SU-DHL-6 (cell line): ENCODE data around the gene EYA3.

Experiments
- H2AFZ ChIP-seq: fragments of 200-600 bp; sonication (generic); 2 replicates; pipeline ENCODE4 v1.6.1; 2014; ENCODE audit warnings: low read depth, mild to moderate bottlenecking, moderate library complexity, mixed read lengths, antibody characterized with exemption, low read length; ENCODE audit not compliant: severe bottlenecking
- H3F3A ChIP-seq: fragments of 200-600 bp; shearing (Covaris generic); 2 replicates; pipeline ENCODE4 v1.6.0; 2016; ENCODE audit warnings: antibody characterized with exemption, mild to moderate bottlenecking; ENCODE audit not compliant: insufficient read depth
- H3K27ac ChIP-seq: fragments of 200-600 bp; sonication (generic); 2 replicates; pipeline ENCODE4 v1.5.1; 2016; ENCODE audit warnings: low read depth, mild to moderate bottlenecking, low read length, moderate library complexity, mixed read lengths
- H3K27me3 ChIP-seq: fragments of 200-600 bp; sonication (generic), shearing (Covaris generic); 2 replicates; pipeline ENCODE4 v1.6.0; 2014; ENCODE audit warnings: mild to moderate bottlenecking, low read length
- H3K36me3 ChIP-seq: fragments of 200-600 bp; sonication (generic); 2 replicates; pipeline ENCODE4 v1.6.1; 2014; ENCODE audit warnings: mild to moderate bottlenecking, low read length, mixed read lengths
- H3K4me2 ChIP-seq: fragments of 300-600, 200-600 bp; shearing (Covaris generic), sonication (generic); 2 replicates; pipeline ENCODE4 v1.6.0; 2014; ENCODE audit warnings: low read length, low read depth, mild to moderate bottlenecking; ENCODE audit not compliant: poor library complexity, severe bottlenecking
- H3K4me3 ChIP-seq: fragments of 200-600 bp; sonication (generic); 2 replicates; pipeline ENCODE4 v1.5.1; 2014; ENCODE audit warnings: antibody characterized with exemption, low read length, mild to moderate bottlenecking, mixed read lengths; ENCODE audit not compliant: insufficient read depth, poor library complexity, severe bottlenecking
- H3K79me2 ChIP-seq: fragments of 200-600 bp; sonication (generic); 2 replicates; pipeline ENCODE4 v1.6.1; 2014; ENCODE audit warnings: mild to moderate bottlenecking, low read length, moderate library complexity; ENCODE audit not compliant: insufficient read depth
- H3K9ac ChIP-seq: fragments of 200-600 bp; sonication (generic); 2 replicates; pipeline ENCODE4 v1.7.0; 2014; ENCODE audit warnings: mild to moderate bottlenecking, low read length
- H3K9me2 ChIP-seq: fragments of 200-600 bp; sonication (generic); replicated peaks from 2 replicates; pipeline ENCODE4 v1.6.1; 2014; ENCODE audit warnings: low read length; ENCODE audit not compliant: insufficient read depth
- H3K9me3 ChIP-seq: fragments of 200-600 bp; sonication (generic); 2 replicates; pipeline ENCODE4 v1.6.1; 2014; ENCODE audit warnings: low read length, mixed read lengths; ENCODE audit not compliant: insufficient read depth
- H4K20me1 ChIP-seq: fragments of 200-600 bp; sonication (generic); 2 replicates; pipeline ENCODE4 v1.6.1; 2014; ENCODE audit warnings: low read depth, mild to moderate bottlenecking, antibody characterized with exemption, low read length, moderate library complexity, mixed read lengths
- EZH2phosphoT487 ChIP-seq: fragments of 200-600 bp; sonication (generic), shearing (Covaris generic); conservative IDR thresholded peaks from 2 replicates; pipeline ENCODE4 v1.6.1; 2018; ENCODE audit warnings: mild to moderate bottlenecking, antibody characterized with exemption, low read length, moderate library complexity, mixed read lengths
- TF ChIP-seq, protein P1 (sequence below): fragments of 200-600 bp; sonication (generic); IDR thresholded peaks from one replicate; pipeline ENCODE4 v1.5.1; 2017; ENCODE audit warnings: antibody characterized with exemption, mild to moderate bottlenecking, low read length, moderate library complexity; ENCODE audit not compliant: insufficient read depth, poor library complexity, severe bottlenecking

Gene EYA3

DNA sequence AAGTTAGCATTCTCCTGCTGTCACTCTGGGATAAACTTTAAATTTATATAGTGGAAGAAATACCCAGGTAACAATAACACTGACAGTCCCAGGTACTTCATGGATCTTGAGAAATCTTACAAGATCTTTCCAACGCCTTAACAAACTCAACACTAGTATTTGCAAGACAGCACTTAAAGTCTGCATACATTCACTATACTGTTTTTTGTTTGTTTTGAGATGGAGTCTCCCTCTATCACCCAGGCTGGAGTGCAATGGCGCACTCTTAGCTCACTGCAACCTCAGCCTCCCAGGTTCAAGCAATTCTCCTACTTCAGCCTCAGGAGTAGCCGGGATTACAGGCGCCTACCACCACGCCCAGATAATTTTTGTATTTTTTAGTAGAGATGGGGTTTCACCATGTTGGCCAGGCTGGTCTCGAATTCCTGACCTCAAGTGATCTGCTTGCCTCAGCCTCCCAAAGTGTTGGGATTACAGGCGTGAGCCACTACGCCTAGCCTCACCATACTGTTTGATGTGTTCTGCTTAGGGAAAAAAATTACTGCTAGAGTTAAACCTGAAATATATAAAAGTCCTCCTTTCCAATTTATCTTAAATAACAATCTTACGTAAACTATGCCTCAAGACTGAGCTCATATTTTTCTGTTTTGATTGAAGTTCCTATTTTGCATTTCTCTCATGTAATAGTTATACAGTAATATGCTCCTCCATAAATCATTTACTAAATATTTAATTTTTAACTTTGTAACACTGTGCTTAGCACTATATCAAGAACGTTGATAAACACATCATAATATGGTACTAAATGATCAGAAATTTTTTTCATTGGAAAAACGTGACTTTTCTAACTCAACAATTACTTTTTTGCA, 17.5 kb downstream of the EYA3 start:
- Histone ChIP-seq H3K36me3 (no peaks in the 10 kb centered on the region; the same call in 1 of the 2 replicates), H3K27me3 (no peaks in the 10 kb centered on the region), H3F3A (peaks cover 70% of the 10 kb centered on the region), H3K9me3 (no peaks in the 10 kb centered on the region), H3K79me2 (peaks cover 98% of the 10 kb centered on the region), H4K20me1 (no peaks in the 10 kb centered on the region), H3K4me2 (peak overlapping the region; percentile 48), H3K27ac (peak overlapping the region; percentile 73), H3K4me3 (no peak overlapping the region), H3K9me2 (no peaks in the 10 kb centered on the region), H2AFZ (no peak overlapping the region), H3K9ac (0 out of 2 replicates have a peak overlapping the region, but pooled peaks have one; percentile 2)
- TF ChIP-seq, protein P1, sequence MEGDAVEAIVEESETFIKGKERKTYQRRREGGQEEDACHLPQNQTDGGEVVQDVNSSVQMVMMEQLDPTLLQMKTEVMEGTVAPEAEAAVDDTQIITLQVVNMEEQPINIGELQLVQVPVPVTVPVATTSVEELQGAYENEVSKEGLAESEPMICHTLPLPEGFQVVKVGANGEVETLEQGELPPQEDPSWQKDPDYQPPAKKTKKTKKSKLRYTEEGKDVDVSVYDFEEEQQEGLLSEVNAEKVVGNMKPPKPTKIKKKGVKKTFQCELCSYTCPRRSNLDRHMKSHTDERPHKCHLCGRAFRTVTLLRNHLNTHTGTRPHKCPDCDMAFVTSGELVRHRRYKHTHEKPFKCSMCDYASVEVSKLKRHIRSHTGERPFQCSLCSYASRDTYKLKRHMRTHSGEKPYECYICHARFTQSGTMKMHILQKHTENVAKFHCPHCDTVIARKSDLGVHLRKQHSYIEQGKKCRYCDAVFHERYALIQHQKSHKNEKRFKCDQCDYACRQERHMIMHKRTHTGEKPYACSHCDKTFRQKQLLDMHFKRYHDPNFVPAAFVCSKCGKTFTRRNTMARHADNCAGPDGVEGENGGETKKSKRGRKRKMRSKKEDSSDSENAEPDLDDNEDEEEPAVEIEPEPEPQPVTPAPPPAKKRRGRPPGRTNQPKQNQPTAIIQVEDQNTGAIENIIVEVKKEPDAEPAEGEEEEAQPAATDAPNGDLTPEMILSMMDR, result no peak
- no peak for TF ChIP-seq EZH2phosphoT487

DNA sequence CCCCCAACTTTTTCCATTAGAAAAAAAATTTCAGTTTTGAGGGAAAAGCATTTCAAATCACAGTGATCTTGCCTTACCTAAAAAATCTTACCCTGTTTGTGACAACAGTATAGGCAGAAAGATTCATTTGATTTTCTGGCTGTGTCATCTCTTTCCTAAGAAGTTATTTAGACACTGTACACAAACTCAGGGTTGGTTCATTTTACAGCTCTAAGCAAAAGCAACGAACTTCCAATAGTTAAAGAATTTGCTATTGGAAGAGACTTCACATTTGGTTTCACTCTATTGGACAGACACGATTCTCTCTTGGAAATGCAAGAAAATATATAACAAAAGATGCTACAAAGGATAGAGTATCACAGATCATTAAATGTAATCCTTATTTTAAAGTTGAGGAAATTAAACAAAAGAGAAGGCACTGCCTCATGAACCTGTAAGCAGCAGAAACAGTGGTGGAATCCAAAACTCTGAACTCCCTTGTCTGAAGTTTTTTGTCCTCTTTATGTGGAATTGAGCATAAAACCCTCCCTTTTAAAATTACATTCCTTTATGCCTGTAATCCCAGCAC, 20.8 kb downstream of the EYA3 start:
- peaks cover 2% of the 10 kb centered on the region; the same call in 1 of the 2 replicates for H3K36me3 ChIP-seq
- H3K9ac ChIP-seq, result peak overlapping the region; percentile 20; the same call in 1 of the 2 replicates
- H4K20me1 ChIP-seq, result 0 out of 2 replicates have a peak, but pooled peaks cover 5% of the 10 kb centered on the region
- TF ChIP-seq, protein P1, result no peak
- no peak for TF ChIP-seq EZH2phosphoT487
- no peak overlapping the region for H2AFZ ChIP-seq
- peak overlapping the region; percentile 37 for H3K4me2 ChIP-seq
- H3K9me2 ChIP-seq, result no peaks in the 10 kb centered on the region
- no peaks in the 10 kb centered on the region for H3K27me3 ChIP-seq
- H3K4me3 ChIP-seq, result no peak overlapping the region
- H3F3A ChIP-seq, result peaks cover 51% of the 10 kb centered on the region
- no peaks in the 10 kb centered on the region for H3K9me3 ChIP-seq
- H3K27ac ChIP-seq, result peak overlapping the region; percentile 42
- peaks cover 99% of the 10 kb centered on the region for H3K79me2 ChIP-seq

DNA sequence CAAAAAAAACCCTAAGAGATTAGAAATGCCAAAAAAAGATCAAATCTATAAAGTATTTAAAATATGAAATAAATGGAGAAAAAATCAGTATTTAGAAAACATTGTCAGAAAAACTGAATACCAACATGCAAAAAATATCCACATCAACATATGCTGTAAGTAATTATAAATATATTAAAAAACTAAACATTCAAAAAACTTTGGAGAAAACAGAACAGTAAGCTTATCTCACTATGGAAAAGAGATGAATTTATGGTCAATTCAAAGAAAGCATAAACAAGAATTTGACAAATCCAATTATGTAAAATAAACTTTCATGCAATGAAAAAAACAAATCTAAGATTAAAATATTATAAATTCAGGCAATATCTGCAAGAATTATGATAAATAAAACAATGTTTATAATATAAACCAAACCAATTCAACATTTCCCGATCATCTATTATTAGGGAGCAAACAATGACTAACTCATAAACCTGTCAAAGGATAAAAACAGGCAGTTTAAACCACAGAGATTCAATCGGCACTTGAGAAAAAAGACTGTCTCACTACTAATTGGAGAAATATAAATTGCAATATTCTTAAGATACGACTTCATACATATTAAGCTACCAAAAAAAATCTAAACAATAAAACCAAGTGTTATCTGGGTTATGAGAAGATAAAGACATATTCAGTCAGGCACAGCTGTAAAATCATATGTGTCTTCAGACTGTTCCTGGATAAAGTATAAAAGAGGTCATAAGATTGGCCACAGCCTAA, 21.8 kb downstream of the EYA3 start:
- no peak overlapping the region for H3K4me3 ChIP-seq
- no peaks in the 10 kb centered on the region for H3K27me3 ChIP-seq
- peak overlapping the region; percentile 42; the same call in 1 of the 2 replicates for H3K27ac ChIP-seq
- 0 out of 2 replicates have a peak overlapping the region, but pooled peaks have one; percentile 18 for H3K9ac ChIP-seq
- no peak overlapping the region for H2AFZ ChIP-seq
- H4K20me1 ChIP-seq, result 0 out of 2 replicates have a peak, but pooled peaks cover 5% of the 10 kb centered on the region
- H3F3A ChIP-seq, result peaks cover 51% of the 10 kb centered on the region
- peak overlapping the region; percentile 37 for H3K4me2 ChIP-seq
- H3K9me2 ChIP-seq, result no peaks in the 10 kb centered on the region
- peaks cover 99% of the 10 kb centered on the region for H3K79me2 ChIP-seq
- H3K9me3 ChIP-seq, result no peaks in the 10 kb centered on the region
- peaks cover 2% of the 10 kb centered on the region; the same call in 1 of the 2 replicates for H3K36me3 ChIP-seq
- TF ChIP-seq, protein P1, result no peak
- no peak for TF ChIP-seq EZH2phosphoT487
